HT1080 (cell line): Measurements from ENCODE around the gene SLC17A8. TPM values are rescaled to one million over a fixed set of nuclear protein-coding genes. Genes with fewer than 3 reads are reported as not detected.

Source experiments
- total RNA-seq: library from RNA; depleted of rRNA; stranded (reverse); fragments of >200 nt; shearing (Covaris generic); gene quantifications from 2 replicates; pipeline ENCODE4 v1.2.3, GENCODE V29; 2014; rRNA removed

SLC17A8 gene
- total RNA-seq, 1 experiment from 2014 or later, result not detected

Other genes starting within 250 kb of the SLC17A8 start
- 23.6 and 24.0 TPM in 2 replicates for gene BLTP3B, start 214.2 kb upstream of the SLC17A8 start, total RNA-seq
- 15.6 and 20.8 TPM in 2 replicates for gene ACTR6, start 156.3 kb upstream of the SLC17A8 start, total RNA-seq
- 2.1 and 2.4 TPM in 2 replicates for gene DEPDC4, start 90.0 kb upstream of the SLC17A8 start, total RNA-seq
- 23.6 and 25.5 TPM in 2 replicates for gene SCYL2, start 89.9 kb upstream of the SLC17A8 start, total RNA-seq
- gene NR1H4, start 116.8 kb downstream of the SLC17A8 start, total RNA-seq, result not detected in 2 replicates
- not detected in 2 replicates for gene GAS2L3, start 216.6 kb downstream of the SLC17A8 start, total RNA-seq